Transverse colon (tissue), 4 donors: ENCODE data around the gene CA14. TPM values are rescaled to one million over a fixed set of nuclear protein-coding genes. Genes with fewer than 3 reads are reported as not detected.
"Not testable (repeated sequence)": the region's sequence is repeated elsewhere in the genome, so short reads cannot be mapped to it uniquely, and the experiment has no call there.

Source experiments
- DNase-seq: peaks from one replicate; pipeline ENCODE4 v3.0.0-alpha.2; 2019
- H3K27ac ChIP-seq, 4 donors: fragments of 200-600 bp; sonication (generic); 2 replicates each; pipeline ENCODE4 v1.5.1; 2016 to 2018; ENCODE audit warnings: inconsistent platforms in 4 of 4
- H3K27me3 ChIP-seq: fragments of 200-600 bp; sonication (generic); 2 replicates; pipeline ENCODE4 v1.5.1; 2017; ENCODE audit warnings: inconsistent platforms
- H3K36me3 ChIP-seq, 4 donors: fragments of 200-600 bp; sonication (generic); 2 replicates each; pipeline ENCODE4 v1.5.1; 2017 to 2019; ENCODE audit warnings: inconsistent platforms in 4 of 4
- H3K4me1 ChIP-seq, 4 donors: fragments of 200-600 bp; sonication (generic); 2 replicates each; pipeline ENCODE4 v1.5.1; 2017 to 2020; ENCODE audit warnings: inconsistent platforms in 4 of 4
- H3K4me3 ChIP-seq, 4 donors: fragments of 200-600 bp; sonication (generic); 1 replicate in 1 of 4; 2 replicates in 3 of 4; pipeline versions ENCODE4 v1.5.1 to v1.6.1; 2017 to 2019; ENCODE audit warnings: inconsistent platforms in 4 of 4
- H3K9me3 ChIP-seq, 2 donors: fragments of 200-600 bp; sonication (generic); 2 replicates each; pipeline ENCODE4 v1.5.1; 2017 to 2019; ENCODE audit warnings: inconsistent platforms in 2 of 2
- CTCF ChIP-seq, 5 experiments: fragments of 200-600 bp in 3 of 5; fragments of 450-650 bp in 2 of 5; sonication (generic) in 3 of 5; IDR thresholded peaks; 1 replicate in 2 of 5; 2 replicates in 3 of 5; pipeline ENCODE4 v1.5.1; 2016 to 2017; ENCODE audit warnings: antibody characterized with exemption in 5 of 5, inconsistent platforms in 3 of 5, mild to moderate bottlenecking in 2 of 5, moderate library complexity in 1 of 5
- EP300 ChIP-seq: sonication (generic); formaldehyde crosslinking; IDR thresholded peaks from one replicate; pipeline ENCODE4 v1.6.1; 2017; ENCODE audit warnings: antibody characterized with exemption, low read depth
- POLR2A ChIP-seq: fragments of 450-650 bp; IDR thresholded peaks from one replicate; pipeline ENCODE4 v1.6.1; 2016; ENCODE audit warnings: antibody characterized with exemption, mild to moderate bottlenecking, moderate library complexity
- POLR2AphosphoS5 ChIP-seq, 3 donors: sonication (generic); formaldehyde crosslinking; IDR thresholded peaks; one replicate each; pipeline ENCODE4 v1.6.1; 2016; ENCODE audit warnings: antibody characterized with exemption in 3 of 3
- WGBS, 2 donors: methylation state at CpG; one replicate each; pipeline ENCODE4 v1.1.5; 2018; ENCODE audit warnings: low coverage in 1 of 2; 5-methylcytosine and 5-hydroxymethylcytosine counted together
- in situ Hi-C, 4 donors: fragments of 200-750 bp; cut with MboI; loops; one replicate each; pipeline versions ENCODE4 v1.15.0 to v1.15.1; 2017; ENCODE audit warnings: low sequenced_read_pairs in 3 of 4, low pct_ligation_motif_present in 1 of 4, low pct_unique_long_range_greater_than_20kb in 1 of 4
- intact Hi-C: fragments of 100-400 bp; cut with DNase I; formaldehyde crosslinking; loops from one replicate; pipeline ENCODE4 v1.15.1; 2023; ENCODE audit warnings: low total_unique reads
- total RNA-seq, 4 donors: library from RNA; depleted of rRNA; stranded (reverse); fragments of >200 nt; gene quantifications; one replicate each; pipeline ENCODE4 v1.1.0, GENCODE V29; 2016

Gene CA14
- total RNA-seq, 4 donors from 2014 or later, result 0.27 to 1.1 (median 0.48) TPM; not detected in 1

- TF ChIP-seq POLR2A (no peak), CTCF (IDR thresholded peaks at IDR 0.05) (no peak), EP300 (no peak), POLR2AphosphoS5 (IDR thresholded peaks at IDR 0.05) (no peak)
- 95 to 97% methylated on average over 9 of the region's 9 CpGs for WGBS, 2 donors
- Histone ChIP-seq H3K27me3 (no peaks in the 10 kb centered on the region), H3K9me3 (no peaks in the 10 kb centered on the region), H3K36me3 (no peaks in the 10 kb centered on the region), H3K4me3 (no peak overlapping the region), H3K4me1 (peaks cover 5 to 16% (median 10%) of the 10 kb centered on the region in 4 donors), H3K27ac (no peak overlapping the region)
- in situ Hi-C loops, result no loop called here
- intact Hi-C loops, result no loop called here
- no peak for DNase-seq
Observed at GRCh38 chr1:150212070-150212469, 45.5 kb upstream of the CA14 start.

DNA sequence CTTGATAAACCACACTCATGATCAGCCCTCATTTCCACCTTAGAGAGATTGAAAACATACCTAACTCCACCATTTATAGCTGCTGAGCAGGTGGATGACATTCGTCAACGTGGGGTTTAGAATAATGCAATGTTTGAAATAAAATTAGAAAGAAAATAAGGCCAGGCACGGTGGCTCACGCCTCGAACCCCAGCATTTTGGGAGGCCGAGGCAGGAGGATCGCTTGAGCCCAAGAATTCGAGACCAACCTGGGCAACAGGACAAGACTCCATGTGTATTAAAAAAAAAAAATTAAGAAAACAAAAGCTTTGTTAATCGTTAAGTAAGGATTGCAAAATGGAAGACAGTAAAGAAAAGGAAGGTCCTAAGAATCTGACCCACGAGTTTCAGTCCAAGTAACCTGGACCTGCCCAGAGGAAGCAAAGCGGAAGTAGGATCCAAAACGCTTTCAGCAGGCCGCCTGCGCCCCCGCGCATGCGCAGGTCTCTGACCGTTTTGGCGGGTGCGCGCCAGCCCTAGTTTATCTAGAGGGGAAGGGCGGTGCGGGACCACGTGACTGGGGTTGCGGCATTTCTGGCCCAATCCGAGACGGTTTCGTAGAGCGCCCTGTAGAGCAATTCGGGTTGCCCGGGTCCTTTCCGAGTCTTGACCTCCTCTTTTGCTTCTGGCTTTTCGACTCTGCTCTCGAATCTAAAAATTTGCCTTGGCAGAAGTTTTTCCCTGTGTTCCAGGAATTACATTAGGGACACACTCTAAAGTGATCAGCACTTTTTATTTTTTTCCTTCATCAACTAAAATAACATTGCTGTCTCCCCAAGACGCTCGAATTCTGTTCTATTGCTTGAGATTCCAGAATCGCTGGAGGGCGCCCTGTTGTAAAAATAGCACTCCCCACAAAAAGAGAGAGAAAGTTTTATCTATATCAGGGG is 44.1 kb upstream of the CA14 start:
- Histone ChIP-seq H3K4me3 (peak overlapping the region; percentile 14 to 56 (median 30)), H3K27me3 (no peaks in the 10 kb centered on the region), H3K27ac (peak overlapping the region; percentile 58 to 92 (median 86)), H3K36me3 (no peaks in the 10 kb centered on the region), H3K4me1 (peaks cover 0 to 11% (median 7%) of the 10 kb centered on the region in 4 donors), H3K9me3 (no peaks in the 10 kb centered on the region)
- WGBS, 2 donors, result 4 to 21% methylated on average over 23 to 38 of the region's 38 CpGs
- TF ChIP-seq POLR2A (peak; percentile 41), POLR2AphosphoS5 (IDR thresholded peaks at IDR 0.05) (peak; percentile 43 to 61 (median 55)), EP300 (no peak), CTCF (IDR thresholded peaks at IDR 0.05) (peak in 4 of 5 experiments; percentile 12 to 23 (median 17))
- intact Hi-C loops, result no loop called here
- in situ Hi-C loops, result no loop called here
- peak; percentile 95 for DNase-seq

- H3K9me3 ChIP-seq, in situ Hi-C loops, intact Hi-C loops, H3K27me3 ChIP-seq, DNase-seq, H3K36me3 ChIP-seq: not testable (repeated sequence)
- Histone ChIP-seq H3K27ac (peak overlapping the region; percentile 58 to 92 (median 86)), H3K4me3 (peak overlapping the region in 3 of 4 donors; percentile 18 to 56 (median 43)), H3K4me1 (peaks cover 0 to 11% (median 7%) of the 10 kb centered on the region in 4 donors)
- WGBS, 2 donors, result 74 to 82% methylated on average over 13 to 18 of the region's 18 CpGs
Observed at GRCh38 chr1:150214099-150214756, 43.3 kb upstream of the CA14 start.

DNA sequence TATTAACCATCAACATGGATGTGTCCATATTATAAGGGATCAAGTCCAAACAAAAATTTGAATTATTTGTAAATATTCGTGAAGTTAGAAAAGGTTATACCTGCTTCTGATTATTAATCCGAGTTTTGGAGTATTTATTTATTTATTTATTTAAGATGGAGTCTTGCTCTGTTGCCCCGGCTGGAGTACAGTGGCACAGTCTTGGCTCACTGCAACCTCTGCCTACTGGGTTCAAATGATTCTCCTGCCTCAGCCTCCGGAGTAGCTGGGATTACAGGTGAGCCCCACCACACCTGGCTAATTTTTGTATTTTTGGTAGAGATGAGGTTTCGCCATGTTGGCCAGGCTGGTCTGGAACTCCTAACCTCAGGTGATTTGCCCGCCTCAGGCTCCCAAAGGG is 41.7 kb upstream of the CA14 start:
- DNase-seq, H3K27ac ChIP-seq, intact Hi-C loops, H3K9me3 ChIP-seq, H3K36me3 ChIP-seq, H3K4me3 ChIP-seq, H3K27me3 ChIP-seq, in situ Hi-C loops: not testable (repeated sequence)
- 93 to 98% methylated on average over 5 to 6 of the region's 6 CpGs for WGBS, 2 donors
- peaks cover 0 to 11% (median 7%) of the 10 kb centered on the region in 4 donors for H3K4me1 ChIP-seq

GRCh38 chr1:150221552-150221951 is 36.0 kb upstream of the CA14 start:
- no peaks in the 10 kb centered on the region for H3K4me1 ChIP-seq
- 81% methylated on average over 2 of the region's 2 CpGs; no CpG with 5 or more reads in 1 of the 2 donors for WGBS, 2 donors

More at GRCh38 chr1:150221552-150221951, 36.0 kb upstream of the CA14 start:
- Histone ChIP-seq H3K4me3 (no peak overlapping the region), H3K9me3 (no peaks in the 10 kb centered on the region), H3K27ac (no peak overlapping the region), H3K36me3 (peaks cover 0 to 17% (median 7%) of the 10 kb centered on the region in 4 donors), H3K27me3 (no peaks in the 10 kb centered on the region)
- no peak for DNase-seq
- in situ Hi-C loops (no loop called here), intact Hi-C loops (no loop called here)
- TF ChIP-seq POLR2AphosphoS5 (IDR thresholded peaks at IDR 0.05) (no peak), CTCF (IDR thresholded peaks at IDR 0.05) (peak; percentile 29 to 45 (median 36)), EP300 (no peak), POLR2A (no peak)
